Measurements from ENCODE around the gene SEMA6B. TPM values are rescaled to one million over a fixed set of nuclear protein-coding genes. Genes with fewer than 3 reads are reported as not detected.

SEMA6B gene
- total RNA-seq (2021; ENCODE audit: unreplicated experiment), result 5.7 TPM
- 9.5 TPM for polyA plus RNA-seq (2012; ENCODE audit: insufficient read length)
- percentile 28 among the genes with signal in this experiment for Bru-seq, nascent RNA
- BruChase-seq, experiment 1, labeled RNA remaining after a 2-hour chase, result percentile 31 among the genes with signal in this experiment
- BruChase-seq, experiment 2, labeled RNA remaining after a 6-hour chase, result percentile 42 among the genes with signal in this experiment
- long read RNA-seq, partial matches to known transcripts, result 0 of 4 reads
- long read RNA-seq, other reads (novel, unspliced or antisense), result 4 of 4 reads

DNA sequence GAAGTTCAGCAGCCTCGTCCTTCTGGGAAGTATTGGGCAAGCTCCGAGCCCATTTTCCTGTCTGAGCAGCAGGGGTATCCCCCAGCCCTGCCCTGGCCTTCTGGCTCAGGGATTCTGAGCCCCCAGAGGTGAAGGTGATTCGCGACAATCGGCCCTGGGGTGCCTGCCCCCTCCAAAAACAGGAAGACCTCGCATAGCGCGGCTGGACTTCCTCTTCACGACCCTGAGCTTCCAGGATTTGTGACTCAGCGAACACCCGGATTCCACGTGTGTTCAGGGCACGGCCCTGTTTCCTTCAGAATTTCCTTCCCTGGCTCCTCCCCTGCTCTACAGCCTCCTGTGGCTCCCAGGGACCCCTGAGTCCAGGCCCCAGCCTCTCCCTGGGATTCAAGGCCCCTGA is at the start of gene SEMA6B:
Gene SEMA6B, minus strand, starts transcription at position 116 of the 400 bp plus-strand sequence. CDS start 1,227 bp downstream, outside the sequence.
- no peak within 1 kb of the TSS for H3K4me3 ChIP-seq (ENCODE audit: low read depth in 2 of 2, low read length in 2 of 2)
- H3K9me3 ChIP-seq (ENCODE audit: control insufficient read depth, insufficient read depth, low read depth, low read length), result no peaks in the 10 kb centered on the region
- no peak for DNase-seq (ENCODE audit: low read depth, low spot score)
- H3K4me1 ChIP-seq (ENCODE audit: control insufficient read depth, insufficient read depth, low read length), result no peaks in the 10 kb centered on the region; the same call in 1 of the 2 replicates
- CTCF ChIA-PET, result interaction anchor here (0.6 to 0.7 kb wide), 2 partner anchors 33 to 69 kb away, joined by 4 read pairs; no protein-coding TSS in a partner anchor
- POLR2A ChIA-PET, result no interaction called here
- H3K36me3 ChIP-seq (ENCODE audit: control insufficient read depth, insufficient read depth, low read length), result no peaks in the 10 kb centered on the region
- no peak within 1 kb of the TSS for H3K27ac ChIP-seq (ENCODE audit: low read length)
- in situ Hi-C loops (cut with HindIII; ENCODE audit: low pct_unique_long_range_greater_than_20kb, low sequenced_read_pairs), result no loop called here
- no peaks in the 10 kb centered on the region for H3K27me3 ChIP-seq (ENCODE audit: control insufficient read depth, insufficient read depth, low read length)
- intact Hi-C loops (cut with micrococcal nuclease; ENCODE audit: unreplicated experiment), result no loop called here
- ATAC-seq, result no peak
- no TSS peak for BruUV-seq (replicated peaks)
- no peak for TF ChIP-seq POLR2AphosphoS5 (IDR thresholded peaks at IDR 0.05; ENCODE audit: low read depth, low read length)
- no peak for TF ChIP-seq TCF7L2 (IDR thresholded peaks at IDR 0.05; ENCODE audit: low read depth, low read length)
- no peak for TF ChIP-seq SIN3A (IDR thresholded peaks at IDR 0.05; ENCODE audit: borderline replicate concordance, insufficient read depth, low read depth, low read length)
- TF ChIP-seq REST (IDR thresholded peaks at IDR 0.05; ENCODE audit: insufficient read depth in 1 of 2, low read depth in 2 of 2, low read length in 1 of 2), result no peak
- no peak for TF ChIP-seq CTCF (IDR thresholded peaks at IDR 0.05)

GRCh38 chr19:4606921-4607678 is 47.6 kb upstream of the SEMA6B start:
- no peaks in the 10 kb centered on the region; the same call in 1 of the 2 replicates for H3K4me1 ChIP-seq (ENCODE audit: control insufficient read depth, insufficient read depth, low read length)
- intact Hi-C loops (cut with micrococcal nuclease; ENCODE audit: unreplicated experiment), result no loop called here
- no peak overlapping the region for H3K4me3 ChIP-seq (ENCODE audit: low read depth in 2 of 2, low read length in 2 of 2)
- ChIA-PET POLR2A (no interaction called here), CTCF (no interaction called here)
- in situ Hi-C loops (cut with HindIII; ENCODE audit: low pct_unique_long_range_greater_than_20kb, low sequenced_read_pairs), result no loop called here
- no peaks in the 10 kb centered on the region for H3K27me3 ChIP-seq (ENCODE audit: control insufficient read depth, insufficient read depth, low read length)
- ATAC-seq (0 out of 2 replicates have a peak, but pooled peaks have one; percentile 24), DNase-seq (ENCODE audit: low read depth, low spot score) (no peak)
- no peak for TF ChIP-seq CTCF (IDR thresholded peaks at IDR 0.05)
- no peak for TF ChIP-seq SIN3A (IDR thresholded peaks at IDR 0.05; ENCODE audit: borderline replicate concordance, insufficient read depth, low read depth, low read length)
- no peak for TF ChIP-seq REST (IDR thresholded peaks at IDR 0.05; ENCODE audit: insufficient read depth in 1 of 2, low read depth in 2 of 2, low read length in 1 of 2)
- TF ChIP-seq POLR2AphosphoS5 (IDR thresholded peaks at IDR 0.05; ENCODE audit: low read depth, low read length), result no peak
- TF ChIP-seq TCF7L2 (IDR thresholded peaks at IDR 0.05; ENCODE audit: low read depth, low read length), result no peak
- no peaks in the 10 kb centered on the region for H3K9me3 ChIP-seq (ENCODE audit: control insufficient read depth, insufficient read depth, low read depth, low read length)
- no peaks in the 10 kb centered on the region for H3K36me3 ChIP-seq (ENCODE audit: control insufficient read depth, insufficient read depth, low read length)
- BruUV-seq (replicated peaks), result no TSS peak
- no peak overlapping the region for H3K27ac ChIP-seq (ENCODE audit: low read length)

All from Panc1 (cell line).